Measurements from ENCODE around the gene APBA1. TPM values are rescaled to one million over a fixed set of nuclear protein-coding genes. Genes with fewer than 3 reads are reported as not detected.

Gene APBA1
- total and polyA plus RNA-seq, 2 of the 4 experiments (the other 2 are of a cell fraction) = 3.8 to 5.1 TPM

DNA sequence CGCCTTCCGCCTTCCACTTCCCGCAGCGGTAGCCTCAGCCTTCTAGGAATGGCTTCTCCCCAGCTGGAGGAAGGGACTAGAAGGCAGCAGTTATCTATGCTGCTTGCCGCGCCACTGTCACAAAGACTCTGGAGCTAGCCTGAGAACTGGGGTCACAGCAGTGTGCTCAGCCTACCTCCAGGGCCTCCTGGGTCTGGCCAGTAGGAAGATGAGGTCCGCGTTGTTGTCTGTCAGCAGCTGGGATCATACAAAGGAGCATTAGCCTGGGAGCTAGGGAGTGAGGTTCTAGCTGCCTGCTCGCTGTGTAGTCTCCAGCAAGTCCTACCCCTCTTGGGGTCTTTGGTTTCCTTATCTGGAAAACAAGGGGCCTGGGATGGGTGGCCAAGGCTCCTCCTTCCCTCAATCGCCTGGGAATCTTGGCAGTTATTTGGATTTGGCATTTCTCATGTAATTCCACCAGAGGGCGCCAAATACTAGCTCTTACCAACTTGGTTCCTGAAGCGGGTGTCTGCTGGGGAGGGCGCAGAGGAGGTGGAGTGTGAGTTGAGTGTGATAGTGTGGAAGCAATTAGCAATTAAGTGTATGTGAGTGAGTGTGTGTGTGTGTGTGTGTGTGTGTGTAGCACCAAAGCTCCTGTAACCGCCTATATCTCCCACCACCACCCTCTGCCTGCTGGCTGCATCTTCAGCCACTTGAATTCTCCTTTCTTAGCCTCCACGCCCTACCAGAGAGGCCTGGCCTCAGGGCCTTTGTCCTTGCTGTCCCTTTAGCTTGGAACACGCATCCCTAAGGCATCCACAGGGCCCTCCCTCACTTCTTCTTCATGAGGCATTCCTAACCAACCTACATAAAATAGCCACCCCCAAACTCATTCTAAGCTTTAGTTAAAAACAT is 250.0 kb downstream of the APBA1 start:
- Histone ChIP-seq H3K9me1 (ENCODE audit: insufficient read depth, low read length) (no peaks in the 10 kb centered on the region), H2BK20ac (ENCODE audit: low read depth, low read length) (no peak overlapping the region), H3K36me3 (ENCODE audit: control insufficient read depth, insufficient read depth, low read length) (no peaks in the 10 kb centered on the region), H4K20me1 (ENCODE audit: insufficient read depth, low read length) (no peaks in the 10 kb centered on the region), H3K23ac (ENCODE audit: low read depth, low read length) (no peak overlapping the region), H2BK120ac (ENCODE audit: low read depth, low read length) (no peak overlapping the region), H2BK15ac (ENCODE audit: low read depth, low read length) (no peak overlapping the region), H3K9ac (ENCODE audit: low read depth, low read length) (no peak overlapping the region), H3K4ac (ENCODE audit: low read depth, low read length) (no peak overlapping the region), H3K14ac (replicated peaks; ENCODE audit: low read depth, low read length) (no peak overlapping the region), H3K79me1 (ENCODE audit: low read depth in 1 of 2, low read length in 2 of 2) (no peaks in the 10 kb centered on the region), H3K4me3 (ENCODE audit: insufficient read depth, low read depth, low read length) (no peak overlapping the region), H4K91ac (ENCODE audit: insufficient read depth, low read depth, low read length) (no peak overlapping the region), H3K27me3 (ENCODE audit: control insufficient read depth, insufficient read depth, low read length) (no peaks in the 10 kb centered on the region; the same call in 1 of the 2 replicates), H2AFZ (replicated peaks; ENCODE audit: low read length, poor library complexity) (peak overlapping the region; percentile 83), H2BK5ac (ENCODE audit: low read depth, low read length, poor library complexity, severe bottlenecking) (no peak overlapping the region), H2AK9ac (replicated peaks; ENCODE audit: low read depth, low read length, poor library complexity) (peak overlapping the region; percentile 52), H3K9me3 (ENCODE audit: control insufficient read depth, insufficient read depth, low read length) (no peaks in the 10 kb centered on the region), H4K8ac (ENCODE audit: low read depth in 2 of 2, low read length in 2 of 2) (no peak overlapping the region), H3K18ac (ENCODE audit: low read depth, low read length) (no peak overlapping the region), H3K27ac (ENCODE audit: insufficient read depth, low read length) (no peak overlapping the region), H3K56ac (ENCODE audit: extremely low read depth, insufficient read depth, low read length) (no peak overlapping the region), H2AK5ac (ENCODE audit: low read depth, low read length) (no peak overlapping the region), H4K5ac (ENCODE audit: low read depth, low read length) (no peak overlapping the region), H3K4me2 (ENCODE audit: low read depth, low read length) (no peak overlapping the region), H3K4me1 (ENCODE audit: control insufficient read depth, insufficient read depth, low read length) (no peaks in the 10 kb centered on the region)
- intact Hi-C loops (cut with micrococcal nuclease) = loop anchor here (2.0 to 10.0 kb wide), 7 partner anchors 127 to 805 kb away; partner anchors contain the start of gene APBA1
- WGBS, 2 experiments (ENCODE audit: extremely low coverage in 2 of 2, insufficient read length in 1 of 2) = 100% methylated on average over 4 of the region's 16 CpGs; no CpG with 5 or more reads in 1 of the 2 experiments
- peak; percentile 59 for DNase-seq
- BruUV-seq (replicated peaks) = no TSS peak
- in situ Hi-C loops (cut with MboI; ENCODE audit: low sequenced_read_pairs) = loop anchor here (5.0 to 25.0 kb wide), 4 partner anchors 130 to 803 kb away; no protein-coding TSS in a partner anchor
- CTCF ChIA-PET = interaction anchor here (0.6 to 2.9 kb wide), 9 partner anchors 11 to 500 kb away, joined by 3 to 17 read pairs (median 3); no protein-coding TSS in a partner anchor
- dilution Hi-C loops (cut with HindIII; ENCODE audit: low sequenced_read_pairs, unreplicated experiment) = no loop called here
- peak; percentile 86 for ATAC-seq (ENCODE audit: low read depth)
- POLR2A ChIA-PET (ENCODE audit: unreplicated experiment) = no interaction called here
- no peak for TF ChIP-seq CEBPB (IDR thresholded peaks at IDR 0.05; ENCODE audit: low read depth, low read length)
- no peak for TF ChIP-seq MAFK (IDR thresholded peaks at IDR 0.05; ENCODE audit: low read depth, low read length)
- TF ChIP-seq RCOR1 (IDR thresholded peaks at IDR 0.05; ENCODE audit: insufficient replicate concordance, low read length) = no peak
- TF ChIP-seq POLR2A (IDR thresholded peaks at IDR 0.05; ENCODE audit: low read depth, low read length) = 0 out of 2 replicates have a peak, but pooled peaks have one; percentile 31
- no peak for TF ChIP-seq MXI1 (IDR thresholded peaks at IDR 0.05; ENCODE audit: borderline replicate concordance, low read depth, low read length)
- peak; percentile 95 for TF ChIP-seq SMC3 (IDR thresholded peaks at IDR 0.05; ENCODE audit: low read depth, low read length)
- no peak for TF ChIP-seq CHD1 (IDR thresholded peaks at IDR 0.05; ENCODE audit: low read depth, low read length)
- no peak for TF ChIP-seq NFE2L2 (IDR thresholded peaks at IDR 0.05; ENCODE audit: low read depth, low read length)
- peak; percentile 87 for TF ChIP-seq CTCF (conservative IDR thresholded peaks at IDR 0.05; ENCODE audit: low read depth, low read length)
- TF ChIP-seq, protein P1, sequence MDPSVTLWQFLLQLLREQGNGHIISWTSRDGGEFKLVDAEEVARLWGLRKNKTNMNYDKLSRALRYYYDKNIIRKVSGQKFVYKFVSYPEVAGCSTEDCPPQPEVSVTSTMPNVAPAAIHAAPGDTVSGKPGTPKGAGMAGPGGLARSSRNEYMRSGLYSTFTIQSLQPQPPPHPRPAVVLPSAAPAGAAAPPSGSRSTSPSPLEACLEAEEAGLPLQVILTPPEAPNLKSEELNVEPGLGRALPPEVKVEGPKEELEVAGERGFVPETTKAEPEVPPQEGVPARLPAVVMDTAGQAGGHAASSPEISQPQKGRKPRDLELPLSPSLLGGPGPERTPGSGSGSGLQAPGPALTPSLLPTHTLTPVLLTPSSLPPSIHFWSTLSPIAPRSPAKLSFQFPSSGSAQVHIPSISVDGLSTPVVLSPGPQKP (IDR thresholded peaks at IDR 0.05; ENCODE audit: borderline replicate concordance, low read depth, low read length) = no peak
- no peak for TF ChIP-seq BHLHE40 (IDR thresholded peaks at IDR 0.05; ENCODE audit: low read depth, low read length)
- TF ChIP-seq FOS (IDR thresholded peaks at IDR 0.05; ENCODE audit: low read depth, low read length) = no peak
- TF ChIP-seq MAZ (IDR thresholded peaks at IDR 0.05; ENCODE audit: borderline replicate concordance, low read depth, low read length) = peak; percentile 63
- TF ChIP-seq USF2 (IDR thresholded peaks at IDR 0.05; ENCODE audit: low read depth, low read length) = no peak

Data from IMR-90 (cell line).